NCI-H69 (cell line): Measurements from ENCODE around the gene RFC5.
"Not testable (repeated sequence)": the region's sequence is repeated elsewhere in the genome, so short reads cannot be mapped to it uniquely, and the experiment has no call there.

ENCODE experiments used
- DNase-seq: peaks from one replicate; lab custom pipeline; 2025; lab: John Stamatoyannopoulos, UW

The RFC5 gene

DNA sequence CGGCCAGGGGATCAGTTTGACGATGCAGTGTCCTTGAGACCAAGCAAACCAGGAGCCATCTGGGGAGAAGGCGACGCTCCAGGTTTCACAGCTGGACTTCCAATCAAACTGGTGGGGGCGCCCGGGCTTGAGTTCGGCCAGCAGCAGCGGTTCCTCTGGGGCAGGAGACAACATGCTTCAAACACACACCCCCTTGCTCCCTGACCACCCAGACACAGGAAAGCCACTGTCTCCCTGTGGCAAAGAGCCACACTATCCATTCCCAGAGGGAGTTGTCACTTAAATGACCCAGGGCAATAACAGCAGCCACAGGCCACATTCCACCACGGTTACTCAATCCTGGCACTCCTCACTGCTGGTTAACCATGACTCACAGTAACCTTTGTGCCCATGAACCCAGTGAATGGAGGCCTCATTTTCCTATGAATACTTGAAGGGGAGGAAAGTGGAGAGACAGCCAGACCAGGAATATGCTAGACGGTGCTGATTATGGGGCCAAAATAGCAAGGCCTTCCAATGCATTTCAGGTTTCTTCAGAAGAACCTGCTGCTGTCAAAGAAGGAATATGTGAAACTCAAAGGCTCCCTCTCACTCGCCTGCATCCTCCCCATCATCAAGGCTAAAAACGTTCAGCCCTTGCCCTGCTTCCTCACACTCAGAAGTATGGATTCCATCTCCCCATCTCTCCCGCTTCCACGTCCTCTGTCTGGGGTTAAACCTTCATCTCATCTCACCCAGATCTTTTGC lies 36.0 kb downstream of the RFC5 start:
- DNase-seq: no peak

DNA sequence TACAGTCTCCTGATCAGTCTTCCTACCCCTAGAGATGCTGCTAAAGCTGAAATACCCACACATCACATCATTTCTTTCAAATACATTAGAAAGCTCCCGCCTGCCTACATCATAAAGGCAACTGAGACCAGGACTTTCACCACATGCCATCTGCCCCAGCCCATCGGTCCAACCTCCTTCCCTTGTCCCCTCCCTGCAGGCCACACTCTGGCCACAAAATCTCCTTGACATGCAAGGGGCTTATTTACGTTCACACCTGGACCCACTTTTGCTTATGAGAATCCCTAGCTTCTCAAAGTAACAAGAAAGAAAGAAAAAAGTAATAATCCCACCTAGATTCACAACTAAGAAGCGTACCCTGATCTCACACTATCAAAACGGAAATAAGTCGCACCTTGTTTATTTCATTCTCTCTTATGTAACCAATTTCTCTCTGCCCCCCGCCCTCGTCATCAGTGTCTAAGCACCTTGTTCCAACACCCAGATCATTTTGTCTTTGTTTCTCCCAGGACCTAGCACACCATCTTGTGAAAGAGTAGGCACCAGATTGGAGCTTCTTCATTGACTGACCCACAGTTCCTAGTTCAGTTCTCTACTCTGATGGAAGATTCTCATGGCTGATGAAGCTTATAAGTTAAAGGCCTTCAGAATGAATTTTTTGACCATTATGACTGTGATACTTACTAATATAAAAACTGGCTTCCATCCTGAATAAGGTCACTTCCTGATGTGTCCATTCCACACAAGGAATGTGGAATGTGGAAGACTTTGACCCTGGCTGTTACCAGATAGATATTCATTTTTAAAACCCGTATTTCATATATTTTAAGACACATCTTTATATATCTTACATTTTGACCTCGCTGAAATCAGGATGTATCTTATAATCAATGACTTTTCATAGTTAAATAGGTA lies 36.8 kb downstream of the RFC5 start:
- no peak for DNase-seq

DNA sequence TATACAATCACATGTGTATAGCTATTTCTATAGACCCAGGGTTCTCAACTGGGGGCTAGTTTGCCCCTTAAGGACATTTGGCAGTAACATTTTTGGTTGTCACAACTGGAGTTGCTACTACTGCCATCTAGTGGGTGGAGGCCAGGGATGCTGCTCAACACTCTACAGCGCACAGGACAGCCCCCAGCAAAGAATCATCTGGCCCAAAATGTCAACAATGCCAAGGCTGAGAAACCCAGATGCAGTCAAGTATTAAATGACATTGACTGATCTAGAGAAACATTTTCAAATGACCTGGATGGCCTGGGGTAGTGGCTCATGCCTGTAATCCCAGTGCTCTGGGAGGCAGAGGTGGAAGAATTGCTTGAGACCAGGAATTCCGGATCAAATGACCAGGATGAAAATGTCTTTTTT lies 38.6 kb downstream of the RFC5 start:
- DNase-seq: peak; percentile 81

DNA sequence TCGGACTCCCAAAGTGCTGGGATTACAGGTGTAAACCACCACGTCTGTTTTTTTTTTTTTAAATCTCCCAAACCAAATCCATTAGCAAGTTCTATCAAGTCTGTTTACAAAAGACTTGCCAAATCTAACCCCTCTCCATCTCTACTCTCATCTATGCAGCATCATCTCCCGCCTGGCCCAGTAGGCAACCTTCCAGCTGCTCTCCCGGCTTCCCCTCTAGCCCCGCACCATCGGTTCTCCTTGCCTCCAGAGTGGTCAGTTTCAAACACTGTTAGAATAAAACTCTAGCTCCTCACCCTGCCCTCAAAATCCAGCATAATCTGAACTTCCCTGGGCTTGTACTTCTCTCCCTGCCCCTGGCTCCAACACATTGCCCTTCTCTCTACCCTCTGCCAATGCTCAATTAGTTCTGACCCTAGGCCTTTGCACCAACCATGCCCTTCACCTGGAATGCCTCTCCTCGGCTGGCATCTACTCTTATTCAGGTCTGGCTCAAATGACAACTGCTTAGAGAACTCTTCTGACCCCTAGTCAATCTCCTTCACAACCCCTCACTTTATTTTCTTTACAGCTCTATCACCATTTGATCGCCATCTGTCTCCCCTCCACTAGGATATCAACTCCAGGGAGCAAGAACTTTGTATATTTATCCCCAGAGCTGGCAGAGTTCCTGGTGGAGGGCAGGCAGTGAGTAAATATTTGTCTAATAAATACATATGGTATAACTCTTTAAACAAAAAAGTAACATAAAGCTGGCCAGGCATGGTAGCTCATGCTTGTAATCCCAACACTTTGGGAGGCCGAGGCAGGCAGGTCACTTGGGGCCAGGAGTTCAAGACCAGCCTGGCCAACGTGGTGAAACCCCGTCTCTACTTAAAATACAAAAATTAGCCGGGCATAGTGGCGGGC lies 39.6 kb downstream of the RFC5 start:
- DNase-seq: peak; percentile 93

DNA sequence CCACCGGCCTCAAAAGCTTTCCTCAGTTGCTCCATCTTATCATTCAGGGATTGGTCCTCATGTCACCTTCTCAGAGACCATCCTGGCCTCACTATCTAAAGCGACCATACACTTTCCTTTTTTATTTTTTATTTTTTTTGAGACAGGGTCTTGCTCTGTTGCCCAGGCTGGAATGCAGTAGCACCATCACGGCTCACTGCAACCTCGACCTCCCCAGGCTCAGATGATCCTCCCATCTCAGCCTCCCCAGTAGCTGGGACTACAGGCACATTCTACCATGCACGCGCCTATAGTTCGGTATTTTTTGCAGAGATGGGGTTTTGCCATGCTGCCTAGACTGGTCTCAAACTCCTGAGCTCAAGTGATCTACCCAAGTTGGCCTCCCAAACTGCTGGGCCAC lies 41.7 kb downstream of the RFC5 start:
- no peak for DNase-seq

DNA sequence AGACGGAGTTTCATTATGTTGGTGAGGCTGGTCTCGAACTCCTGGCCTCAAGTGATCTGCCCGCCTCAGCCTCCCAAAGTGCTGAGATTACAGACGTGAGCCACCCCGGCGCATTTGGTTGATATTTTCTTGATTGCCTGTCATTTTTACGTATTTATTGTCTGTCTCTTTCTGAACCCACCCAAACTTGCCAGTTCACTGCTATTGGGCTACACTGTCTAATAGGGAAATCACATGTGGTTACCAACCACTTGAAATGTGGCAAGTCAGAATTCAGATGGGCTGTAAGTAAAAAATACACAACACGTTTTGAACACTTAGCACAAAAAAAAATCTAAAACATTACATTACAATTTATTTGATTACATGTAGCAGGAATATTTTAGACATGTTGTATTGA lies 42.4 kb downstream of the RFC5 start:
- DNase-seq: peak; percentile 29

DNA sequence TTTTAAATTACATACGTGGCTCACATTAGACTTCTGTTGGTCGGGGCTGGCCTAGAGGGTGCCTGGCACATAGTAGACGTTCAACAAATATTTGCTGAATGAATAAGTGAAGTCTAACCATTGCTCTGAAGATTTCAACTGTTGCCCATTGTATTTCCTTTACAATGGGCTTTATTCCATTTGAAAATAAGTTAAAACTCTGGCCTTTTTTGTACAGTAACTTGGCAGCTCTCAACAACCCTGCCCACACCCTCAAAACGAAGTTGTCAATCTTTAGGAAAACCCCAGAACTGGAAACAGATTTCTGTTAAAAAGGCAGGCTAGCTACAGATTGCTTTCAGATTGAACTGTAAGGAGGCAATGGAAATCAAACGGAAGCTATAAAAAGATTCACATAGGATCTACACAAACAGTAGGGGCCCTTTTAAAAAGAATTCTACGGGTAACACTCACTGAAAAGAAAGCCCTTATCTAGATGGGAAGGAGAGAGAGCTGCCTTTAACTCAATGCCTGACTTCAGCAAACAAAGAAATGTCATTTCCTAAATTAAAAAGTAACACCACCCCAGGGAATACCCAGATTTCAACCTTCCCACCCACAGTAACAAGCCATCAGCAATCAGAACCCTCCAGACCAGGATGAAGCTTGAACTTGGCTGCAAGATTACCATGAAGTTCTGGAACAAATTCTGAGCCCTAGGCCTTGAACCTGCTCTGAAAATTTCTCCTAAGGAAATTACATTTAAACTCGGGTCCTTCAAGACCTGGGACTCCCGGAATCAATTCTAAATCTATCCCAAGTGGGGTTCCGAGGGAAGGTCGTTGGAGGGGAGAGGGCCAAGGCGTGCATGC lies 43.1 kb downstream of the RFC5 start:
- DNase-seq: peak; percentile 72

DNA sequence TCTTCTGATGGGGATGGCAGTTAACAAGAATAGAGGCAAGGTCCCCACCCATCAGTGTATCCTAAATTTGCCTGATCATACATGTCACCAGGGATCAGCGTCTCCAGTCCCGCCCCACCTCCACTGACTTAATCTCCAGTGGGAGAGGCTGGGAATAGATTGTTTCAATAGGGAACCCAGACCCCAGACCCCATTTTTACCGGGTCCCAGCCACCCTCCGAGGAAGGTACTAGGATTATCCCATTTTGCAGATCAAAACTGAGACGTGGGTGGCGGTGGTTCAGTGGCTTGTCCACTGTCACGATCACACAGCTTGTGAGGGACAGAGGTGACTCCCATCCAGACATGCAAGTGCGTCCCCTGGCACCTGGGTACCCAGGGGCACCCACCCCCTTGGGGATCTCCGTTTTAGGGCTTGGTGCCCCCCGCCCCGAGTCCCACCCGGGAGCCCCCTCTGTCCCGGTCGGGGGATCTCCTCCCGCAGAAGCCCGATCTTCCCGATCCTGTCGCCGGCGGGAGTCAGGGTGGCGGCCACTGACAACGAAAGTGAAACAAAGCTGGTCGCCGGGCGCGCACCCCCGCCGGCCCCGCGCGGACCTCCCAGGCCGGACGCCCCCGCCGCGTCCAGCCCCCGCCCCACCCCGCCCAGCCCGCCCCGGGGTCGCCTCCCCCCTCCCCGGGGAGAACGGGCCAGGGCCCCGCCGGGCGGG lies 44.0 kb downstream of the RFC5 start:
- peak; percentile 79 for DNase-seq

DNA sequence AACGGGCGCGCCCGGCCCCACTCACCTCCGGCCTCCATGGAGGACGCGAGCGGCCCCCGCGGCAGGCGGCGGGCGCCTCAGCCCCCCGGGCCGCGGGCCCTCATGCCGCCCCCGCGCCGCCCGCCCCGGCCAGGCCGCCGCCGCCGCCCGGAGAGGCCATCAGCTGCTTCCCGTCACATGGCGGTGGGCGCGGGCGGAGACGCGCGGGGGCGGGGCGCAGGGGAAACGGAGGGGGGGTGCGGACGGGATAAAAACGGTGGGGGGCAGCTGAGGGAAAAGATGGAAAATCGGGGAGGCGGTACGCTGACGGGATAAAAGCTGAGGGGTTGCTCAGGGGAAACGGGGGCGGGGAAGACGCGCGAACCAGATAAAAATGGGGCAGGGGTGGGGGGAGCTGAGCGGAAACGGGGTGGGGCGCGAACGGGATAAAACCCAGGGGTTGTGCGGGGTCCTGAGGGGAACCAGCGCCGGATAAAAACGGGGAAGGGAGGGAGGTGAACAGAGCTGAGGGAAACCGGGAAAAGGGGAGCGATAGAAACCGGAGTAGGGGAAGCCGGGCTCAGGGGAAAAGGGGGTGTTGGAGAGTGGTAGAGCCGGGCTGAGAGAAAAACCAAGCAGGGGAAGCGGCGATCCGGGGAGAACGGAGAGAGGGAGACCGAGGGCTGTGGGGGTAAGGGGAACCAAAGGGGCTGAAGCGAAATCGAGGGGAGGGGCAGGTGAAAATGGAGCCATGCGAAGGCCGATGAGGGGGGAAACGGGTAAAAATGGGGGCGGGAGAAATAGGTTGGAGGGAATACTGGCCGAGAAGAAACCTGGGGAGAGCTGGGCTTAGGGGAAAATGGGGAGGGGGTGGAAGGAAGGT lies 44.7 kb downstream of the RFC5 start, which contains the start of gene WSB2:
Gene WSB2 (minus strand): TSS at position 169 of the 862 bp plus-strand sequence. CDS start 131 bp downstream, at position 38.
- DNase-seq: peak; percentile 92

DNA sequence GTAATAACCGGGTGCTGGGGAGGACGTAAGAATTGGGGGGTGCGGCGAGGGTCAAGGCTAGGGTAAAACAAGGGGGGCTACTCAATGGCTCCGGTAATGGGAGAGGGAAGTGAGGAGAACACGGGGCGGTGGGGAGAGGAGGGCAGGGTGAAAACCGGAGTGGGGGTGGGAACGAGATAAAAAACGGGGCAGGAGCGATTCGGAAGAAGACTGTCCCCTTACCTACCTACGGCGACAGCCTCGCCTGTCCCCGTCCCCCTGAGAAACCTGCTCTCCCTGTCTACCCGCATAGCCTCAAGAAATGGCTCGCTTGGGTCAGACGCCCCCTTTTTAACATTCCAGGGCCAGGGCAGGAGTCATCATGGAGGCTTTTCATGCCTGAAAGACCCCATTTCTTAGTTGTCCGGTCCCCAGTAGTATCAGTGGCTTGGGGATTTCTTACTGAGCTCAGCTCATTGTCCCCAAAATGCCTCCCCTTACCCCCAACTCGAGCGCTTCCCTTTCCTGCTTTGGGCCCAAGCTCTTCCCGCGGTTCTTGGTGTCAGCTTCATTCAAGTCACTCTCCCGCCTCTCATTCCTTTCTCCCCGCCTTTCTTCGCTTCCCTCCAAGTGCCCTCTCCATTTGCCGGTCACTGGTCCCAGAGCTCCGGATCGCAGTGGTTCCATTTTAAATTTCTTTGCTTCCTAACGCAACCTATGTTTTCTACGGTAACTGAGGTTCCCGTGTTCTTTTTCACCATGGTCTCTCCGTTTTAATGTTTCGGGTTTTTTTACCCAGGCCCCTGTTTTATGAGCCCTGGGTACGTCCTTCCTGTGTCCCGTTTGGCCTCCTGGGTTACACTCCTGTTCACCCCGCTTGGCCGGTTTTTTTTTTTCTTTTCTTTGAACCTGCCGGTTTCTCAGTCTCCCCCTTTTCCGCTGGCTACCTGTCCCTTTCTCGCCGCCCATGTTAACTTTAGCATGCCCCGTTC lies 45.7 kb downstream of the RFC5 start:
- DNase-seq: peak; percentile 59

DNA sequence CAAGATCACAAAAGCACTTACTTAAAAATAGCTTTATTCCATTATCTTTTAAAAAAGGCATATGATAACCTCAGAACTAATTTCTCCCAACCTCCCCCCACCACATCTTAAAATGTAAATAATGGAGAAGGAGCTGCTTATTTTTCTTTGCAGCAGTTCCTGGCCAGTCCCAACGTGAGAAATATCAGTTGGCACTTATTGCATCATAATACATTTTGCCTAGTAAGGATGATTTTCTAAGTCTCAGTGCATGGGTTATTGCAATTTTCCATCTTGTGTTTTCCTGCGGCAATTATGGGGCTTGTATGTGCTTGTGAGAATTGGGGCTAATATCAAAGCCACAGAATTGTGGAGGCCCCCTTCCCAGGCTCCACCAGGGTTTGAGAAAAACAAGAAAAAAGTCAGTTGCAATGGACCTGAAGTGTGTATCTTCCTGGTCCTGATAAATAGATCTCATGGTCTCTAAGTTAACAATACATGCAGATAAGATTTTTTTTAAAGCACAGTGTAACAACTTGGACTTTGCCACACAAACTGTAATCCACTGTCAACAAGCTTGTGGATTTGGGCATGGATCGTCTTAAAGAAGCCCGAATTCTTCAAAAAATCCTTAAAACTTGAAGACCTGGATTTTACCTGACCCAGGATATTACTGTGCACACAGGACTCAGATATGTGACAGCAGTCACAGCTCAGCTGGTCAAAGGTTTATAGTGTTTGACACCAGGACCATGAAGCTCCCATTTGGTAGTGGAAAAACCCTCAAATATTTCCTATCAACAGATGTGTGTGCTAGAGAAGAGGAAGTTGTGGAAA lies 47.3 kb downstream of the RFC5 start:
- DNase-seq: no peak

DNA sequence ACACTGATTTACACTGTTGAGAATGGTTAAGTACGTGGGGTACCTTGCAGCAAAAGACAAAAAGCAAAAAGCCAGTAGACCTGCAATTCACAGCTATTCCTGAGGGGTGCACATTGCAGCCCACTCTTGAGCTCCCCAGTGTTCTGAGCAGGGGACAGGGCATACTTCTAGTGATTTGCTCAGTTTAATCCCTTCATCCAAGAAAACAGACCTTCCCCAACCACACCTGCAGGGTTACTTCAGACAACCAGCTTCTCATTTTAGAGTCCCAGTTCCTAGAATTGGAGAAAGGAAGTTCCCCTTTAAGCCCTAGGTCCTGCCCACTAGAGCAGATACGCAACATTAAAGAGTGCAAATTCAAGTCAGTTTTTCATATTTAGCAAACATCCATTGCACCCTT lies 48.1 kb downstream of the RFC5 start:
- DNase-seq: peak; percentile 20

DNA sequence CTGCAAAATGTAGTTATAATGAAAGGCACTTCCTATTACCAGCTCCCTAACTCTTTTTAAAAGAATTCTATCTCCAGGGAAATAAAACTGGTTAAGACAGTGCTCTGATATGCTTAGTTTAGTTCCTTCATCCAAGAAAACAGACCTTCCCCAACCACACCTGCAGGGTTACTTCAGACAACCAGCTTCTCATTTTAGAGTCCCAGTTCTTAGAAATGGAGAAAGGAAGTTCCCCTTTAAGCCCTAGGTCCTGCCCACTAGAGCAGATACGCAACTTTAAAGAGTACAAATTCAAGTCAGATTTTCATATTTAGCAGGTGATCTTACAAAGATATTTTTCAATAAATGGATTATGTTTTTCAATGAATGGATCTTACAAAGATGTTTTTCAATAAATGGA lies 48.9 kb downstream of the RFC5 start:
- no peak for DNase-seq

DNA sequence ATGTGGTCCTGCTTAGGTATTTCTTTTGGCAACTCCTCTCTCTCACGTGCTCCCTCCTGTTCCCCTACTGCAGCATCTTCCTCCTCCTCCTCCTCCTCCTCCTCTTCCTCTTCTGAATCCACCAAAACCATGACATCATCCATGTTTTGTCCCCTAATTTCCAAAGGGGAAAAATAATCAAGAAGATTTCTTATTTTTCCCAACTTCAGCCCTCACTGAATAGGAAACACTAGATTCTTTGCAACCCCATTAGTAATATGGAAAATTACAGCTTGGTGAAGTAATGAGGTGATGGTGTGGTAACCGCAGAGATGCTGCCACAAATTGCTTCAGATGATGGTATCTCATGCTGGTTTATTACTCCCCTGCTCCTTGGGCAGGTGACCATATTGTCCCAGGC lies 51.9 kb downstream of the RFC5 start:
- no peak for DNase-seq

DNA sequence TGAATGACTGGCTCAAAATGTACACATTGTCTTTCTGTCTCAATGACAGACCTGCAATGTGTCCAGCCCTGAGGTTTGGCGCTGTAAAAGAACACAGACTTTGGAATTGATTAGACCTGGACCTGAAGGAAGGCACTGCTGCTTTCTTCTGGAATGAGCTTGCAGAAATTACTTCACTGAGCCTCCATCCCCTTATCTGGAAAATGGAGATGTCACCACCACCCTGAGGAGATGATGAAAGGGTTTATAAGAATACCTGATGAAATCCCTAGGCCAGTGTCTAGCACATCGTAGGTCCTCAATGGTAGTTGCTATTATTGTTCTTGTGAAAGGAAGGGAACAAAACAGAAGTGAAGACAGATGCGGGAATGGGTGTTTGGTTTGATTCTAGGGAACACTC lies 54.1 kb downstream of the RFC5 start:
- no peak for DNase-seq

DNA sequence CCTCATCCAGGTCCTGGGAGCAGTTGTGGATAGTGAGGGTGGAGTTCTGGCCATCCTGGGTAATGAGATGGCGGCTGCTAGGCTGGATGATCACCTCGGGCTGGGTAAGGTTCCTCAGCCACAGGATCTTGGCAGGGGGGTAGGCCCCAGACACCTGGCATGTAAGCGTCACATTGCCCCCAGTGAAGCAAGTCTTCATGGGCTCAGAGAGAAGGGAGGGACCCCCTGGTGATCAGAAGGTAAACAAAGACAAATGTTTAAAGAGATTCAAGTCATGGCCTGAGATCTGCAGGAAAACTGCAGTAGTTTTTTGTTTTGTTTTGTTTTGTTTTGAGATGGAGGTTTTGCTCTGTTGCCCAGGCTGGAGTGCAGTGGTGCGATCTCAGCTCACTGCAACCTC lies 57.3 kb downstream of the RFC5 start:
- DNase-seq: peak; percentile 18

DNA sequence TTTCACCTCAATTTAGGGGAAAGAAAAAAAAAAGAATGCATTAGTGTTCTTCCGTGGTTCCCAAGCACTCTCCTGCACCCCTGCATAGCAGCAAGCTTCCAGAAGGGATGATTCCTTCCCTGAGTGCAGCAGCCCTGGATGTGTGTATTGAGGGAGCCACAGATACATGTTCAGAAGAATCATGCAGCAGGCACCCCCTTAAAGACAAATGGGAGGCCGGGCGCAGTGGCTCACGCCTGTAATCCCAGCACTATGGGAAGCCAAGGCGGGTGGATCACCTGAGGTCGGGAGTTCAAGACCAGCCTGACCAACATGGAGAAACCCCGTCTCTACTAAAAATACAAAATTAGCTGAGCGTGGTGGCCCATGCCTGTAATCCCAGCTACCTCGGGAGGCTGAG lies 65.0 kb downstream of the RFC5 start:
- not testable (repeated sequence) for DNase-seq
